ENCODE results near the gene NFIC.

NFIC gene

GRCh38 chr19:3513229-3514140 lies 147.1 kb downstream of the NFIC start:
- DNase-seq: no peak

DNA sequence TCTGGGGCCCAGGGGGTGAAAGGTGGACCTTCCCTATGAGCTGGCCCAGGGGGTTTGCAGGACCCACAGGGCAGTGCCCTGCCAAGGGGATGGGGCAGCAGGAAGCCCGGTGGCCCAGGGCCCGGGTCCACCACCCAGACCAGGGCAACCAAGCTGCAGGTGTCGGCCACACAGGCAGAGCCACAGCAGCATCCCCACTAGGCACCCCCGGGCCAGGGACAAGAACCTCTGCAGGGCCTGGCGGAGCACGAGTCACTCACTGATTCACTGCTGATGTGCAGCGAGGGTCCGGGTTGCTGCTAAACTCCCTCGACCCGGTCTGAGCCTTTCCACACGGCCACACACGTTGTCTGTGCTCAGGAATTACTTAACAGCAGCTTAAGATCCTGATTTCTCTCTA lies 148.5 kb downstream of the NFIC start:
- no peak for DNase-seq

- no peak for DNase-seq
Measured at GRCh38 chr19:3515891-3516422, 149.6 kb downstream of the NFIC start.

- DNase-seq: peak in 1 of 2 experiments; percentile 39
Measured at GRCh38 chr19:3516675-3517207, 150.4 kb downstream of the NFIC start.

DNA sequence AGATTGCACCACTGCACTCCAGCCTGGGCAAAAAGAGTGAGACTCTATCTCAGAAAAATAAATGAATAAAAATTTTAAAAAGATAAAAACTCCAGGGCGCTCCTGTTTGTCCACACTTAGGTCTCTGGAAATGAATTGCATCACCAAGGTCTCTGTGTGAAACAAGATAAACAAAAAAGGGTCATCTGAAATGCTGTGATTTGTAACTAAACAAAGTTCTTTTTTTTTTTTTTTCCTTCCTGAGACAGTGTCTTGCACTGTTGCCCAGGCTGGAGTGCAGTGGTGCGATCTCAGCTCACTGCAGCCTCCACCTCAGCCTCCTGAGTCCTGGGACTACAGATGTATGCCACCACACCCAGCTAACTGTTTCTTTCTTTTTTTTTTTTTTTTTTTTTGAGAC lies 151.3 kb downstream of the NFIC start:
- no peak for DNase-seq

DNA sequence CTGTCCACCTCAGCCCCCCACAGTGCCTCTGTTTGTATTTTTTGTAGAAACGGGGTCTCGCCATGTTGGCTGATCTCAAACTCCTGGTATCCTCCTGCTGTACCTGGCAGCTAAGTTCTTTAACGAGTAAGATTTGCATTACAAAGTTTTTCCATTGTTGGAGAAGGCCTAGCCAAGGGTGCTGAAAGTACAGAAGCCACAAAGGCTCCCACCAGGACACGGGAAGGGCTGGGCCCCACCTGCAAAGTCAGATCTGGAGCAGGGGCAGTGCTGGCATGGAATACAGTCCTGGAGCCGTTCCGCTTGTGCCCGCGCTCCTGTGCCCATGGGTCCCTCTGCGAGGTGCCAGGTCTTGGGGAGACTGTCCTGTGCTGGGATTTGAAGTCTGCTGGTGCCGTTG lies 151.9 kb downstream of the NFIC start:
- DNase-seq: no peak

DNA sequence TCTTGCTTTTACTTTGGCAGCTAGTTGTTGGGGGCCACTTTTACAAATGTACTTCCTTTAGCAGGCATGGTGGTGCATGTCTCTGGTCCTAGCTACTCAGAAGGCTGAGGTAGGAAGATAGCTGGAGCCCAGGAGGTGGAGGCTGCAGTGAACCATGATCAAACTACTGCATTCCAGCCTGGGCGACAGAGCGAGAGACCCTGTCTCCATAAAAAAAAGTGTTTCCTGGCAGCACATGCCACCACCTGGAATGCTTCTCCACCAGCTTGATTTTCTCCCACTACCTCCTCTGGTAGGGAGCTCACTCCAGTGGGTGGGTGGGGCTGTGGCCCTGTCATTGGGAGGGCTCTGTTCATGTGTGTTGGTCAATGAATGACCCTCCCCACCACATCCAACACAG lies 152.3 kb downstream of the NFIC start:
- DNase-seq: no peak
